Measurements from ENCODE around the gene ASPHD1. TPM values are rescaled to one million over a fixed set of nuclear protein-coding genes. Genes with fewer than 3 reads are reported as not detected.

The ASPHD1 gene
- total RNA-seq: 1 to 10 TPM in 3 of 4 donors, under 1 TPM in 1; 0.90 to 5.7 (median 3.9) TPM

GRCh38 chr16:29900102-29900887 is at the start of gene ASPHD1:
Gene ASPHD1, plus strand, starts transcription at chr16:29900488. Its CDS starts 484 bp downstream, at chr16:29900972.
- no peaks in the 10 kb centered on the region for H3K9me3 ChIP-seq
- 1% methylated on average over 19 to 59 of the region's 67 CpGs for WGBS, 2 donors
- TF ChIP-seq EP300 (IDR thresholded peaks at IDR 0.05) (peak in 1 of 2 donors; percentile 55), POLR2A (IDR thresholded peaks at IDR 0.05) (no peak)
- TF ChIP-seq, protein P1, sequence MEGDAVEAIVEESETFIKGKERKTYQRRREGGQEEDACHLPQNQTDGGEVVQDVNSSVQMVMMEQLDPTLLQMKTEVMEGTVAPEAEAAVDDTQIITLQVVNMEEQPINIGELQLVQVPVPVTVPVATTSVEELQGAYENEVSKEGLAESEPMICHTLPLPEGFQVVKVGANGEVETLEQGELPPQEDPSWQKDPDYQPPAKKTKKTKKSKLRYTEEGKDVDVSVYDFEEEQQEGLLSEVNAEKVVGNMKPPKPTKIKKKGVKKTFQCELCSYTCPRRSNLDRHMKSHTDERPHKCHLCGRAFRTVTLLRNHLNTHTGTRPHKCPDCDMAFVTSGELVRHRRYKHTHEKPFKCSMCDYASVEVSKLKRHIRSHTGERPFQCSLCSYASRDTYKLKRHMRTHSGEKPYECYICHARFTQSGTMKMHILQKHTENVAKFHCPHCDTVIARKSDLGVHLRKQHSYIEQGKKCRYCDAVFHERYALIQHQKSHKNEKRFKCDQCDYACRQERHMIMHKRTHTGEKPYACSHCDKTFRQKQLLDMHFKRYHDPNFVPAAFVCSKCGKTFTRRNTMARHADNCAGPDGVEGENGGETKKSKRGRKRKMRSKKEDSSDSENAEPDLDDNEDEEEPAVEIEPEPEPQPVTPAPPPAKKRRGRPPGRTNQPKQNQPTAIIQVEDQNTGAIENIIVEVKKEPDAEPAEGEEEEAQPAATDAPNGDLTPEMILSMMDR (IDR thresholded peaks at IDR 0.05): no peak
- peaks cover 0 to 32% of the 10 kb centered on the region in 2 donors for H3K27me3 ChIP-seq
- H3K4me3 ChIP-seq: peak within 1 kb of the TSS; percentile 59 to 76 (median 64)
- peaks cover 0 to 26% (median 4%) of the 10 kb centered on the region in 4 donors for H3K4me1 ChIP-seq
- peak; percentile 21 to 22 for DNase-seq (ENCODE audit: low spot score in 2 of 2)
- H3K27ac ChIP-seq: peak within 1 kb of the TSS; percentile 0 to 82 (median 43)
- H3K36me3 ChIP-seq: no peaks in the 10 kb centered on the region

GRCh38 chr16:29850998-29851397 is 49.3 kb upstream of the ASPHD1 start:
- no peak overlapping the region for H3K4me3 ChIP-seq
- H3K27ac ChIP-seq: peak overlapping the region in 1 of 4 donors; percentile 81
- no peaks in the 10 kb centered on the region for H3K9me3 ChIP-seq
- peaks cover 0 to 31% (median 0%) of the 10 kb centered on the region in 4 donors for H3K4me1 ChIP-seq
- no peaks in the 10 kb centered on the region for H3K27me3 ChIP-seq
- no peak for TF ChIP-seq POLR2A (IDR thresholded peaks at IDR 0.05)
- TF ChIP-seq, protein P1 (IDR thresholded peaks at IDR 0.05): no peak
- TF ChIP-seq EP300 (IDR thresholded peaks at IDR 0.05): no peak
- 88 to 95% methylated on average over 3 of the region's 3 CpGs for WGBS, 2 donors
- no peak for DNase-seq (ENCODE audit: low spot score in 2 of 2)
- H3K36me3 ChIP-seq: peaks cover 0 to 24% (median 18%) of the 10 kb centered on the region in 3 donors

DNA sequence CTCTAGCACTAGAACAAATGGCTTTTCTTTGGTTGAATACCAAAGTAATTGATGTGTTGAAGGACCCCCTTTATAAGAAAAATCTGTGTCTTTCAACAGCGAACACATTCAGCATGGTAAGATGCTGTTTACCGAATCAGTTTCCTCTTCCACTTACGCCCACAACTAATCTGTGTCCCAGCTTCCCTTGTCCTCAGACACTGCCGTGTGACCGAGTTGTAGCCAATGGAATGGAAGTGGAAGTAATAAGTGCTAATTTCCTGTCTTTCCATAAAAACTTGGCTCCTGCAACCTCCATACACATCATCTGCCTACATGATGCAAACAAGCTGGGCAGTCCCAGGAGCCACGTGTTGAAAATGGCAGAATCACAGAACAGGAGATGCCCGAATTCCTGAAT is 47.6 kb upstream of the ASPHD1 start:
- DNase-seq (ENCODE audit: low spot score in 2 of 2): no peak
- peaks cover 0 to 38% (median 0%) of the 10 kb centered on the region in 4 donors for H3K4me1 ChIP-seq
- no peaks in the 10 kb centered on the region for H3K9me3 ChIP-seq
- no peaks in the 10 kb centered on the region for H3K27me3 ChIP-seq
- WGBS, 2 donors: 22 to 25% methylated on average over 7 of the region's 7 CpGs
- H3K27ac ChIP-seq: peak overlapping the region; percentile 35 to 81 (median 62)
- H3K36me3 ChIP-seq: peaks cover 0 to 10% (median 2%) of the 10 kb centered on the region in 3 donors
- TF ChIP-seq POLR2A (IDR thresholded peaks at IDR 0.05) (no peak), EP300 (IDR thresholded peaks at IDR 0.05) (peak; percentile 54 to 69)
- H3K4me3 ChIP-seq: no peak overlapping the region

- peak overlapping the region in 1 of 4 donors; percentile 81 for H3K27ac ChIP-seq
- DNase-seq (ENCODE audit: low spot score in 2 of 2): no peak
- no peak overlapping the region for H3K4me3 ChIP-seq
- H3K27me3 ChIP-seq: no peaks in the 10 kb centered on the region
- WGBS, 2 donors: 88 to 91% methylated on average over 5 of the region's 5 CpGs
- no peaks in the 10 kb centered on the region for H3K9me3 ChIP-seq
- peaks cover 0 to 31% (median 0%) of the 10 kb centered on the region in 4 donors for H3K4me1 ChIP-seq
- TF ChIP-seq, protein P1 (IDR thresholded peaks at IDR 0.05): no peak
- TF ChIP-seq EP300 (IDR thresholded peaks at IDR 0.05) (no peak), POLR2A (IDR thresholded peaks at IDR 0.05) (no peak)
- peaks cover 3 to 22% (median 3%) of the 10 kb centered on the region in 3 donors for H3K36me3 ChIP-seq
Observed at GRCh38 chr16:29854520-29855100, 45.7 kb upstream of the ASPHD1 start.

- Histone ChIP-seq H3K4me3 (no peak overlapping the region), H3K27me3 (no peaks in the 10 kb centered on the region), H3K9me3 (no peaks in the 10 kb centered on the region), H3K27ac (peak overlapping the region in 1 of 4 donors; percentile 37), H3K36me3 (peaks cover 3 to 40% (median 8%) of the 10 kb centered on the region in 3 donors), H3K4me1 (peaks cover 0 to 45% (median 13%) of the 10 kb centered on the region in 4 donors)
- TF ChIP-seq EP300 (IDR thresholded peaks at IDR 0.05): no peak
- 76 to 78% methylated on average over 7 of the region's 7 CpGs for WGBS, 2 donors
- no peak for DNase-seq (ENCODE audit: low spot score in 2 of 2)
Observed at GRCh38 chr16:29857133-29857760, 43.0 kb upstream of the ASPHD1 start.
